ENCODE measurements around the gene TMEM217. TPM values are rescaled to one million over a fixed set of nuclear protein-coding genes. Genes with fewer than 3 reads are reported as not detected.

Gene TMEM217
- total RNA-seq, 3 donors from 2014 or later, result 0.96 to 1.6 (median 1.5) TPM

DNA sequence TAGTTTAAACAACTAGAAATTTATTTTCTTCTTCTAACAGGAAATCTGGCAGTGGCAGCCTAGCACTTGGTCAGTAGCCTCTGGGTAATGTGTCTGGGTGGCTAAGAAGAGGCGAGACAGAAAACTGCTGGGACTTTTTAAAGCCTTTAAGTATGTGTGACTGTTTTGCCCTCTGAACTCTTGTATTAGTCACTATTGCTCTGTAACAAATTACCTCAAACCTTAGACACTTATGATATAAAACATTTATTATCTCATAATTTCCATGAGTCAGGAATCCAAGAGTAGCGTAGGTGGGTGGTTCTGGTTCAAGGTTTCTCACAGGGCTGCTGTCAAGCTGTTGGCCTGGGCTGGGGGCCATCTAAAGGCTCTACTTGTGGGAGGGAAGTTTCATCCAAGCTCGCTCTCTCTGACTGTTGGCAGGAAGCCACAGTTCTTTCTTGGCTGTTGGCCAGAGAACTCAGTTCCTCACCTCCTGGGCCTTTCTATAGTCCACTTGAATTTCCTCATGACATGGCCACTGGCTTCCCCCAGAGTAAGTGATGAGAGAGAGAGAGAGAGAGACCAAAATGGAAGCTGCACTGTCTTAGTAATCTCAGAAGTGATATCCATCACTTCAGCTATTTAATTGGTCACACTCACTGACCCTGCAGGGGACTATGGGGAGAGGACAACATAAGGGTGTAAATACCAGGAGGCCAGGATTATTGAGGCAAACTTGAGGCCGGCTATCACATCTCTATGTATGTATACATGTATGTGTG, 17.8 kb downstream of the TMEM217 start:
- Histone ChIP-seq H3K4me3 (no peak overlapping the region), H3K9me3 (no peaks in the 10 kb centered on the region), H3K4me1 (ENCODE audit: low read depth) (peaks cover 17% of the 10 kb centered on the region), H3K36me3 (ENCODE audit: low read depth) (no peaks in the 10 kb centered on the region)
- TF ChIP-seq, protein P1, sequence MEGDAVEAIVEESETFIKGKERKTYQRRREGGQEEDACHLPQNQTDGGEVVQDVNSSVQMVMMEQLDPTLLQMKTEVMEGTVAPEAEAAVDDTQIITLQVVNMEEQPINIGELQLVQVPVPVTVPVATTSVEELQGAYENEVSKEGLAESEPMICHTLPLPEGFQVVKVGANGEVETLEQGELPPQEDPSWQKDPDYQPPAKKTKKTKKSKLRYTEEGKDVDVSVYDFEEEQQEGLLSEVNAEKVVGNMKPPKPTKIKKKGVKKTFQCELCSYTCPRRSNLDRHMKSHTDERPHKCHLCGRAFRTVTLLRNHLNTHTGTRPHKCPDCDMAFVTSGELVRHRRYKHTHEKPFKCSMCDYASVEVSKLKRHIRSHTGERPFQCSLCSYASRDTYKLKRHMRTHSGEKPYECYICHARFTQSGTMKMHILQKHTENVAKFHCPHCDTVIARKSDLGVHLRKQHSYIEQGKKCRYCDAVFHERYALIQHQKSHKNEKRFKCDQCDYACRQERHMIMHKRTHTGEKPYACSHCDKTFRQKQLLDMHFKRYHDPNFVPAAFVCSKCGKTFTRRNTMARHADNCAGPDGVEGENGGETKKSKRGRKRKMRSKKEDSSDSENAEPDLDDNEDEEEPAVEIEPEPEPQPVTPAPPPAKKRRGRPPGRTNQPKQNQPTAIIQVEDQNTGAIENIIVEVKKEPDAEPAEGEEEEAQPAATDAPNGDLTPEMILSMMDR (IDR thresholded peaks at IDR 0.05), result no peak
- intact Hi-C loops (cut with DNase I, micrococcal nuclease), result no loop called here
- DNase-seq (peak; percentile 73 to 89 (median 85)), ATAC-seq (peak; percentile 84)

DNA sequence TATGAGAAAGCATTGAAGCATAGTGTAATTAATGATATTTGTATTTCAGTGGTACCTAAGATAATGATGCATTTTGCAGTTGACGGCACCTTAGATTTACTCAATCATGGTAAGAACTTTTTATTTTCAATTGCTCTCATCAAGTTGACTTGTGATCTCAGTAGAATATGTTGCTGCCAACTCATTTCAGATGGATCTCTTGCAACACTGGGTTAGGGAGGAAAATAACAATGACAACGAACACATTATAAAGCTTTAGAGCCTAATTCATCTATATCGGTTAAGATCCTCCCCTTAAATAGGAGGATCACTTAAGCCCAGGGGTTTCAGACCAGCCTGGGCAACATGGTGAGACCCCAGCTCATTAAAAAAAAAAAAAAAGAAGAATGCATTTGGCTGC, 18.4 kb downstream of the TMEM217 start:
- DNase-seq (no peak), ATAC-seq (no peak)
- H3K9me3 ChIP-seq, result no peaks in the 10 kb centered on the region
- no peaks in the 10 kb centered on the region for H3K36me3 ChIP-seq (ENCODE audit: low read depth)
- peaks cover 17% of the 10 kb centered on the region for H3K4me1 ChIP-seq (ENCODE audit: low read depth)
- intact Hi-C loops (cut with DNase I, micrococcal nuclease), result no loop called here
- TF ChIP-seq, protein P1 (IDR thresholded peaks at IDR 0.05), result no peak
- no peak overlapping the region for H3K4me3 ChIP-seq

DNA sequence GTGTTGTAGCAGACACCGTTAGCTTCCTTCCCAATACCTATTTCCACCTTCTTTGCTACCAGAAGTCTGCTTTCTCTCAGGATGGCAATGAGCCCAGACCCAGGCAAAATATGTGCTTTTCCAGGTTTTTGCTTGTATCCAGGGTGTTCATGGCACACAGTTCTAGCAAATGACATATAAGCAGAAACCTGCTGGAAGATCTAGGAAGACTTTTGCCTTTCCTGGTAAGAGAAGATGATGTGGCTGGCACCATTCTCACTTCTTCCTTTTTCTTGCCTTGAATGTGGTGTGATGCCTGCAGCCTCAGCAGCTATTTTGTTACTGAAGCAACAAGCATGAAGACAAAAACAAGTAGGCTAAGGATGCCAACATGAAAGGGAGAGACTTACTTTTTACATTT, 19.6 kb downstream of the TMEM217 start:
- H3K4me1 ChIP-seq (ENCODE audit: low read depth), result peaks cover 8% of the 10 kb centered on the region
- DNase-seq, result no peak
- TF ChIP-seq, protein P1 (IDR thresholded peaks at IDR 0.05), result no peak
- H3K4me3 ChIP-seq, result no peak overlapping the region
- ATAC-seq, result no peak
- intact Hi-C loops (cut with DNase I, micrococcal nuclease), result no loop called here
- no peaks in the 10 kb centered on the region for H3K9me3 ChIP-seq
- H3K36me3 ChIP-seq (ENCODE audit: low read depth), result no peaks in the 10 kb centered on the region

DNA sequence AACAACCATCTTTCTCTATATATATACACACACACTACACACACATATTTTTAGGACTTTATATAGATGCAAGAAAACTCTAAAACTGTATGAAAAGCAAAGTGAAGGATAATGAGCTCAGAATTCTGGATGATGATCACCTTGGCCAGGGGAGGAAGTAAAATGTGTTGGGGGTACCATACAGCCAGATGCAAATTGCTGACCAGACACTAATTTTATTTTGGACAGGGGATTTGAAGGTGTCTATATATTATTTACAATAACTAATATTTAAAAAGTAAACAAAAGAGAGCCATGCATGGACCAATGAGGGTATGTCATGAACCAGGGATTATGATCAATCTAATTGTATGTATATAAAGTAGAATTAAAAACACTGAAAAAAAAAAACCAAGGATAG, 20.2 kb downstream of the TMEM217 start:
- no peaks in the 10 kb centered on the region for H3K9me3 ChIP-seq
- ATAC-seq, result no peak
- no peak overlapping the region for H3K4me3 ChIP-seq
- intact Hi-C loops (cut with DNase I, micrococcal nuclease), result no loop called here
- no peaks in the 10 kb centered on the region for H3K36me3 ChIP-seq (ENCODE audit: low read depth)
- TF ChIP-seq, protein P1 (IDR thresholded peaks at IDR 0.05), result no peak
- H3K4me1 ChIP-seq (ENCODE audit: low read depth), result peaks cover 8% of the 10 kb centered on the region
- no peak for DNase-seq

DNA sequence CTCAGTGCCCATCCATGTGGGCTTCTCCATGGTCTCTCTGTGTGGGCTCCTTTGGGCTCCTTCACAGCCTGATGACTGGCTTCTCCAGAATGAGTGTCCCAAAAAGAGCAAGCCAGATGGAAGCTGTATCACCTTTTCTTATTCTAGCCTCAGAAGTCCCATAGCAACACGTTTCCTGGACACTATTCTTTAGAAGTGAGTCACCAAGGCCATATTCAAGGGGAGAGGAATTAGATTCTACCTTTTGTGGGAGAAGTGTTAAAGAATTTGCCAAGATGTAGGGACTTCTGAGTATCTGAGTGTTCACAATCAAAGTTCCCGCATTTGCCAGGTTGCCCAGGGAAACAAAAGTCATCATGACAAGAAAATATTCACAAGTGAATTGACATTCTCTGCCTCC, 21.0 kb downstream of the TMEM217 start:
- ATAC-seq (no peak), DNase-seq (no peak)
- H3K9me3 ChIP-seq, result no peaks in the 10 kb centered on the region
- H3K4me1 ChIP-seq (ENCODE audit: low read depth), result peaks cover 8% of the 10 kb centered on the region
- intact Hi-C loops (cut with DNase I, micrococcal nuclease), result no loop called here
- no peak overlapping the region for H3K4me3 ChIP-seq
- no peaks in the 10 kb centered on the region for H3K36me3 ChIP-seq (ENCODE audit: low read depth)
- TF ChIP-seq, protein P1 (IDR thresholded peaks at IDR 0.05), result no peak

Data from mucosa of descending colon (tissue), 3 donors.